Neural cell (in vitro differentiated cells): ENCODE data around the gene NPW. TPM values are rescaled to one million over a fixed set of nuclear protein-coding genes. Genes with fewer than 3 reads are reported as not detected.

Experiments used
- H2AFZ ChIP-seq: fragments of 200-600, 300-800 bp; sonication (generic), shearing (Covaris generic); 2 replicates; pipeline ENCODE4 v1.6.0; 2014; ENCODE audit warnings: low read depth, mild to moderate bottlenecking, antibody characterized with exemption, low read length, moderate library complexity
- H3F3A ChIP-seq: fragments of 200-600 bp; shearing (Covaris generic); 2 replicates; pipeline ENCODE4 v1.6.1; 2016; ENCODE audit warnings: mild to moderate bottlenecking, moderate library complexity, mixed read lengths, antibody characterized with exemption, low read length; ENCODE audit not compliant: insufficient read depth, poor library complexity, severe bottlenecking
- H3K27ac ChIP-seq: fragments of 200-600, 300-800 bp; sonication (generic), shearing (Covaris generic); 2 replicates; pipeline ENCODE4 v1.5.1; 2014; ENCODE audit warnings: mild to moderate bottlenecking, low read length, moderate library complexity
- H3K27me3 ChIP-seq: fragments of 300-800, 200-600 bp; sonication (generic), shearing (Covaris generic); 2 replicates; pipeline ENCODE4 v1.6.0; 2014; ENCODE audit warnings: mild to moderate bottlenecking, low read depth, low read length, moderate library complexity; ENCODE audit not compliant: insufficient read depth
- H3K36me3 ChIP-seq: fragments of 300-800, 200-600 bp; sonication (generic), shearing (Covaris generic); 2 replicates; pipeline ENCODE4 v1.5.1; 2014; ENCODE audit warnings: mild to moderate bottlenecking, antibody characterized with exemption, low read length, moderate library complexity; ENCODE audit not compliant: insufficient read depth
- H3K4me2 ChIP-seq: fragments of 300-800, 200-600 bp; sonication (generic), shearing (Covaris generic); 2 replicates; pipeline ENCODE4 v1.6.0; 2014; ENCODE audit warnings: mild to moderate bottlenecking, low read length
- H3K4me3 ChIP-seq: fragments of 300-800, 200-600 bp; sonication (generic), shearing (Covaris generic); 2 replicates; pipeline ENCODE4 v1.5.1; 2014; ENCODE audit warnings: mild to moderate bottlenecking, low read length, moderate library complexity
- H3K79me2 ChIP-seq: fragments of 200-600 bp; shearing (Covaris generic); replicated peaks from 2 replicates; pipeline ENCODE4 v1.6.0; 2014; ENCODE audit warnings: mild to moderate bottlenecking, low read length, moderate library complexity; ENCODE audit not compliant: insufficient read depth
- H3K9ac ChIP-seq: fragments of 300-800, 200-600 bp; sonication (generic), shearing (Covaris generic); 2 replicates; pipeline ENCODE4 v1.6.1; 2016; ENCODE audit warnings: mild to moderate bottlenecking, low read length, mixed read lengths
- H3K9me2 ChIP-seq: fragments of 200-600 bp; shearing (Covaris generic); 2 replicates; pipeline ENCODE4 v1.6.1; 2016; ENCODE audit warnings: mild to moderate bottlenecking, low read length, mixed read lengths; ENCODE audit not compliant: insufficient read depth
- H3K9me3 ChIP-seq: fragments of 200-600, 300-800 bp; sonication (generic), shearing (Covaris generic); 2 replicates; pipeline ENCODE4 v1.6.1; 2016; ENCODE audit warnings: mild to moderate bottlenecking, mixed run types, low read length, moderate library complexity, mixed read lengths
- H4K20me1 ChIP-seq: fragments of 200-600 bp; shearing (Covaris generic); 2 replicates; pipeline ENCODE4 v1.6.1; 2016; ENCODE audit warnings: mild to moderate bottlenecking, mixed run types; ENCODE audit not compliant: insufficient read depth
- EP300 ChIP-seq: fragments of 450-650 bp; conservative IDR thresholded peaks from 2 replicates; pipeline ENCODE4 v1.6.1; 2014; ENCODE audit warnings: antibody characterized with exemption, mild to moderate bottlenecking, moderate library complexity; ENCODE audit not compliant: poor library complexity, severe bottlenecking
- EZH2 ChIP-seq: fragments of 200-600, 300-800 bp; shearing (Covaris generic), sonication (generic); IDR thresholded peaks from 2 replicates; pipeline ENCODE4 v1.6.1; 2014; ENCODE audit warnings: antibody characterized with exemption, low read length, borderline replicate concordance, mild to moderate bottlenecking; ENCODE audit not compliant: insufficient read depth, poor library complexity, severe bottlenecking
- MXI1 ChIP-seq: fragments of 450-650 bp; conservative IDR thresholded peaks from 2 replicates; pipeline ENCODE4 v1.6.1; 2014; ENCODE audit warnings: antibody characterized with exemption, mild to moderate bottlenecking; ENCODE audit not compliant: poor library complexity, severe bottlenecking
- POLR2AphosphoS5 ChIP-seq: IDR thresholded peaks from 2 replicates; pipeline ENCODE4 v1.6.1; 2012
- RAD21 ChIP-seq: fragments of 450-650 bp; conservative IDR thresholded peaks from 2 replicates; pipeline ENCODE4 v1.6.1; 2014; ENCODE audit warnings: antibody characterized with exemption, mild to moderate bottlenecking, moderate library complexity
- REST ChIP-seq: IDR thresholded peaks from 2 replicates; pipeline ENCODE4 v1.6.1; 2012; ENCODE audit warnings: borderline replicate concordance
- SMC3 ChIP-seq: fragments of 450-650 bp; conservative IDR thresholded peaks from 2 replicates; pipeline ENCODE4 v1.6.1; 2014; ENCODE audit warnings: antibody characterized with exemption, mild to moderate bottlenecking, moderate library complexity; ENCODE audit not compliant: poor library complexity
- TAF1 ChIP-seq: IDR thresholded peaks from 2 replicates; pipeline ENCODE4 v1.6.1; 2012; ENCODE audit warnings: low read depth
- polyA plus RNA-seq: library from polyadenylated mRNA; depleted of rRNA; stranded (reverse); fragments of >200 nt; gene quantifications from 2 replicates; pipeline ENCODE4 v1.2.3, GENCODE V29; 2014
- TF ChIP-seq, protein P1 (sequence below): fragments of 450-650 bp; IDR thresholded peaks from 2 replicates; pipeline ENCODE4 v1.5.1; 2014; ENCODE audit warnings: antibody characterized with exemption, mild to moderate bottlenecking, moderate library complexity; ENCODE audit not compliant: poor library complexity, severe bottlenecking

The NPW gene
- polyA plus RNA-seq, 1 donor from 2014 or later = not detected

DNA sequence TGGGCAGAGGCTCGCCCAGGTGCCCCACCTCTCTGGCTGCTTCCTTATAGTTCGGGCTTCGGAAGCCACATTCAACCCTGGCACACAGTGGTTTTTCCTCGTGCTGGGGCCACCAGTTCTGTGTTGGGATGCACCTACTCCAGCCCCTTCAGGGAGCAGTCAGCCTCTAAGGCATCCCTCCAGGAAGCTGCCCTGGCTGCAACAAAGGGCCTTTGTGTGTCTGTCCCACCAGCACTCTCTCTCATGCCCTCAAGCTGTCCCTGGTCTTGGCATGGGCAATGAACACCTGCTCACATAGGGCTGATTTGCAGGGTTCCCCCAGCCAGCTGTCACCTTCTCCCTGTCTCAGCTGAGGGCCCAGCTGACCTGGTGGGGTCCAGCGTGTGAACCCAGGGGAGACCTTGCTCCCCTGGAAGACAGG is 37.6 kb upstream of the NPW start:
- H3K36me3 ChIP-seq = no peaks in the 10 kb centered on the region
- peaks cover 29% of the 10 kb centered on the region for H3K27me3 ChIP-seq

DNA sequence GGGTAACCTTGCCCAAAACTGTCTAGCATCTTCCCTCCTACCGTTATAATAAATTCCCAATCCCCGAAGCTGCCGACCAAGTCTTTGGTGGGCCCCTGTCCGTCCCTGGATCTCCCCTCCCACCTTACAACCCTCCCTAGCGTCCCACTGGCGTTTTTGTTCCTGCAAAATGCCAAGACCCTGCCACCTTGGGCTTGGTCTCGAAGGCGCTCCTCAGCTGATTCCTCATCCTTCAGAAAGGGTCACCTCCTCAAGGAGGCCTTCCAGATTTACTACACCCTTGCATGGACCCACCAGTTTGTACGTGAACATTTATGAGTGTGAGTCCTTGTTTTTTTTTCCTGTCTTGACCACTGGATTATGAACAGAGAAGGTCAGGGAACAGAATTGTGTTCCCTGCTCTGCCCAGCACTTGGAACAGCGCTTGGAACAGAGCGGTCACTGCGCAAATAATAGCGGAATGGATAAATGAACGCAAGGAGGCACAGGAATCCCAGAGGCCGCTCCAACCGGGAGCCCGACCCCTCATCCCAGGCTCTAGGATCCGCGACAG is 36.5 kb upstream of the NPW start:
- no peaks in the 10 kb centered on the region for H3K36me3 ChIP-seq
- H3K4me2 ChIP-seq = peak overlapping the region; percentile 51
- H3K27me3 ChIP-seq = peaks cover 29% of the 10 kb centered on the region
- H3K9me3 ChIP-seq = no peaks in the 10 kb centered on the region
- no peaks in the 10 kb centered on the region for H3K79me2 ChIP-seq
- H3K4me3 ChIP-seq = peak overlapping the region; percentile 99
- peak overlapping the region; percentile 94 for H3K9ac ChIP-seq
- H4K20me1 ChIP-seq = no peaks in the 10 kb centered on the region
- peak overlapping the region; percentile 86 for H3K27ac ChIP-seq
- no peak for TF ChIP-seq POLR2AphosphoS5
- peak; percentile 68 for TF ChIP-seq SMC3
- H2AFZ ChIP-seq = peak overlapping the region; percentile 76
- no peaks in the 10 kb centered on the region for H3F3A ChIP-seq
- no peaks in the 10 kb centered on the region for H3K9me2 ChIP-seq

More for the DNA sequence above, 37.6 kb upstream of the NPW start:
- Histone ChIP-seq H2AFZ (no peak overlapping the region), H3K9me2 (no peaks in the 10 kb centered on the region), H3K9ac (no peak overlapping the region), H4K20me1 (no peaks in the 10 kb centered on the region), H3F3A (no peaks in the 10 kb centered on the region), H3K4me3 (no peak overlapping the region), H3K4me2 (no peak overlapping the region), H3K9me3 (no peaks in the 10 kb centered on the region), H3K79me2 (no peaks in the 10 kb centered on the region), H3K27ac (no peak overlapping the region)
- TF ChIP-seq, protein P1, sequence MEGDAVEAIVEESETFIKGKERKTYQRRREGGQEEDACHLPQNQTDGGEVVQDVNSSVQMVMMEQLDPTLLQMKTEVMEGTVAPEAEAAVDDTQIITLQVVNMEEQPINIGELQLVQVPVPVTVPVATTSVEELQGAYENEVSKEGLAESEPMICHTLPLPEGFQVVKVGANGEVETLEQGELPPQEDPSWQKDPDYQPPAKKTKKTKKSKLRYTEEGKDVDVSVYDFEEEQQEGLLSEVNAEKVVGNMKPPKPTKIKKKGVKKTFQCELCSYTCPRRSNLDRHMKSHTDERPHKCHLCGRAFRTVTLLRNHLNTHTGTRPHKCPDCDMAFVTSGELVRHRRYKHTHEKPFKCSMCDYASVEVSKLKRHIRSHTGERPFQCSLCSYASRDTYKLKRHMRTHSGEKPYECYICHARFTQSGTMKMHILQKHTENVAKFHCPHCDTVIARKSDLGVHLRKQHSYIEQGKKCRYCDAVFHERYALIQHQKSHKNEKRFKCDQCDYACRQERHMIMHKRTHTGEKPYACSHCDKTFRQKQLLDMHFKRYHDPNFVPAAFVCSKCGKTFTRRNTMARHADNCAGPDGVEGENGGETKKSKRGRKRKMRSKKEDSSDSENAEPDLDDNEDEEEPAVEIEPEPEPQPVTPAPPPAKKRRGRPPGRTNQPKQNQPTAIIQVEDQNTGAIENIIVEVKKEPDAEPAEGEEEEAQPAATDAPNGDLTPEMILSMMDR = no peak
- no peak for TF ChIP-seq RAD21
- no peak for TF ChIP-seq SMC3
- no peak for TF ChIP-seq MXI1
- no peak for TF ChIP-seq EP300
- TF ChIP-seq EZH2 = no peak
- no peak for TF ChIP-seq REST
- no peak for TF ChIP-seq POLR2AphosphoS5
- no peak for TF ChIP-seq TAF1
